ENCODE measurements around the gene DIDO1.

DIDO1 gene

GRCh38 chr20:62879275-62880146 is 46.8 kb downstream of the DIDO1 start:
- no peak for DNase-seq (ENCODE audit: low read depth)

GRCh38 chr20:62878244-62879038 is 47.9 kb downstream of the DIDO1 start:
- no peak for DNase-seq (ENCODE audit: low read depth)

- no peak for DNase-seq (ENCODE audit: low read depth)
These were observed 49.1 kb downstream of the DIDO1 start for GRCh38 chr20:62876902-62877816.

- DNase-seq (ENCODE audit: low read depth), result no peak
These were observed 49.8 kb downstream of the DIDO1 start for GRCh38 chr20:62876501-62876901.

GRCh38 chr20:62875419-62876361 is 50.6 kb downstream of the DIDO1 start:
- no peak for DNase-seq (ENCODE audit: low read depth)

- no peak for DNase-seq (ENCODE audit: low read depth)
These were observed 51.4 kb downstream of the DIDO1 start for GRCh38 chr20:62874964-62875344.

GRCh38 chr20:62873681-62874031 is 52.6 kb downstream of the DIDO1 start:
- peak; percentile 29 for DNase-seq (ENCODE audit: low read depth)

- no peak for DNase-seq (ENCODE audit: low read depth)
These were observed 53.0 kb downstream of the DIDO1 start for GRCh38 chr20:62873280-62873679.

GRCh38 chr20:62872862-62873261 is 53.4 kb downstream of the DIDO1 start:
- no peak for DNase-seq (ENCODE audit: low read depth)

GRCh38 chr20:62872184-62872847 is 54.0 kb downstream of the DIDO1 start:
- no peak for DNase-seq (ENCODE audit: low read depth)

GRCh38 chr20:62864207-62864606 is 62.1 kb downstream of the DIDO1 start:
- DNase-seq (ENCODE audit: low read depth), result no peak

GRCh38 chr20:62861726-62862336 is 64.5 kb downstream of the DIDO1 start, which contains the start of gene TCFL5:
TSS of gene TCFL5 (minus strand) at chr20:62861822. CDS start at chr20:62861670, 152 bp downstream.
- peak; percentile 95 for DNase-seq (ENCODE audit: low read depth)

GRCh38 chr20:62860924-62861691 is 65.2 kb downstream of the DIDO1 start:
- DNase-seq (ENCODE audit: low read depth), result peak; percentile 26

- no peak for DNase-seq (ENCODE audit: low read depth)
These were observed 65.8 kb downstream of the DIDO1 start for GRCh38 chr20:62860391-62860923.

GRCh38 chr20:62859721-62860120 is 66.6 kb downstream of the DIDO1 start:
- no peak for DNase-seq (ENCODE audit: low read depth)

- no peak for DNase-seq (ENCODE audit: low read depth)
These were observed 68.1 kb downstream of the DIDO1 start for GRCh38 chr20:62858058-62858830.

- DNase-seq (ENCODE audit: low read depth), result no peak
These were observed 69.2 kb downstream of the DIDO1 start for GRCh38 chr20:62856931-62857619.

All from activated T-cell treated with anti-CD3 and anti-CD28 coated beads for 48 hours (primary cell).